Heart right ventricle (tissue), 16 donors: ENCODE measurements around the gene MYH11. TPM values are rescaled to one million over a fixed set of nuclear protein-coding genes. Genes with fewer than 3 reads are reported as not detected.
"Not testable (repeated sequence)": the region's sequence is repeated elsewhere in the genome, so short reads cannot be mapped to it uniquely, and the experiment has no call there.

ENCODE experiments used
- ATAC-seq, 8 donors: fragments of 200-7000 bp; cut with Tn5 transposase; one replicate each; pipeline ENCODE4 v1.9.1; 2020; ENCODE audit warnings: mild to moderate bottlenecking in 8 of 8, moderate library complexity in 8 of 8, moderate number of reproducible peaks in 1 of 8
- DNase-seq, 2 donors: peaks; one replicate each; pipeline ENCODE4 v3.0.0-alpha.2; 2020
- H3K27ac ChIP-seq, 10 donors: fragments of 200-600 bp; sonication (generic) in 2 of 10; one replicate each; pipeline versions ENCODE4 v1.5.0 to v1.8.0; 2020 to 2022; ENCODE audit warnings: mild to moderate bottlenecking in 3 of 10
- H3K27me3 ChIP-seq, 7 donors: fragments of 200-600 bp; one replicate each; pipeline ENCODE4 v1.8.0; 2021 to 2022; ENCODE audit warnings: mild to moderate bottlenecking in 2 of 7
- H3K36me3 ChIP-seq, 9 donors: fragments of 200-600 bp; sonication (generic) in 1 of 9; one replicate each; pipeline versions ENCODE4 v1.5.0 to v1.8.0; 2020 to 2022; ENCODE audit warnings: mild to moderate bottlenecking in 2 of 9
- H3K4me1 ChIP-seq, 9 donors: fragments of 200-600 bp; sonication (generic) in 1 of 9; one replicate each; pipeline versions ENCODE4 v1.5.0 to v1.8.0; 2020 to 2022; ENCODE audit warnings: mild to moderate bottlenecking in 4 of 9
- H3K4me3 ChIP-seq, 10 donors: fragments of 200-600 bp; sonication (generic) in 2 of 10; one replicate each; pipeline versions ENCODE4 v1.5.0 to v1.8.0; 2020 to 2022; ENCODE audit warnings: mild to moderate bottlenecking in 7 of 10, moderate library complexity in 2 of 10
- H3K9me3 ChIP-seq, 11 donors: fragments of 200-600 bp in 10 of 11; sonication (generic) in 2 of 11; one replicate each; pipeline versions ENCODE4 v1.5.0 to v1.8.0; 2013 to 2022; ENCODE audit warnings: mild to moderate bottlenecking in 2 of 11, control low read depth in 1 of 11, moderate library complexity in 1 of 11
- CTCF ChIP-seq, 9 donors: fragments of 200-600 bp; sonication (generic) in 2 of 9; IDR thresholded peaks; one replicate each; pipeline versions ENCODE4 v1.5.0 to v1.8.0; 2021 to 2022; ENCODE audit warnings: antibody characterized with exemption in 9 of 9, mild to moderate bottlenecking in 5 of 9, moderate library complexity in 1 of 9
- WGBS, 2 donors: extraction: QIAGEN DNeasy Blood & Tissue Kit; methylation state at CpG; one replicate each; pipeline ENCODE4 v1.1.7; 2013; ENCODE audit warnings: inconsistent platforms in 1 of 2; 5-methylcytosine and 5-hydroxymethylcytosine counted together
- intact Hi-C, 10 donors: fragments of 100-400 bp; cut with DNase I; formaldehyde crosslinking; loops; one replicate each; pipeline versions ENCODE4 v1.11.1 to v1.14.2; 2022
- polyA plus RNA-seq, 2 donors: library from polyadenylated mRNA; stranded (reverse); fragments of 200-250 nt; gene quantifications; one replicate each; pipeline ENCODE4 v1.2.3, GENCODE V29; 2013
- total RNA-seq, 10 donors: library from RNA; stranded (reverse); fragmentation: NEBNext Ultra II Directional in 3 of 10; extraction: Animal tissue kit (Norgen Biotek cat#: 25700) in 3 of 10; gene quantifications; one replicate each; pipeline versions ENCODE4 v1.2.1 to v1.2.4, GENCODE V29; 2021 to 2023
- donor health status: Arrhythmogenic right ventricular cardiomyopathy.
- donor health status: ischemic (EF 13 %, LVEDD 7.1; RV severe dilation, severe dysfunction).
- donor health status: healthy with polysubstance abuse.
- donor health status: DM: no; HTN: yes; CAD: no.
- donor health status: DM: no; HTN: no; CAD: no.
- donor health status: ischemic (EF 25% LVEDD 6.9; RV normal size, moderate dysfunction).
- donor health status: ischemic (EF 25% LVEDD 5.7; RV mildly dilated, moderate dysfunction).
- donor health status: healthy.
- donor health status: DM: yes; HTN: yes; CAD: no.
- donor health status: Ischemic cardiomyopathy.
- donor health status: ischemic (EF 35%, LVEDD 5.7; RV mildly dilated, moderate dysfunction).
- donor health status: nonischemic (EF 11% LVEDD 7.7; RV severe dilation, severe dysfunction).
- donor health status: DM: yes; HTN: yes; CAD: no.
- donor health status: PGD.
- donor health status: ischemic (EF 29% LVEDD 5.4; RV normal size, mild dysfunction).
- donor health status: nonischemic (EF 23%, LVEDD 6.1; RV moderate dilation, normal function).

The MYH11 gene
- total and polyA plus RNA-seq, 12 donors, result 9.8 to 46.7 (median 23.5) TPM

DNA sequence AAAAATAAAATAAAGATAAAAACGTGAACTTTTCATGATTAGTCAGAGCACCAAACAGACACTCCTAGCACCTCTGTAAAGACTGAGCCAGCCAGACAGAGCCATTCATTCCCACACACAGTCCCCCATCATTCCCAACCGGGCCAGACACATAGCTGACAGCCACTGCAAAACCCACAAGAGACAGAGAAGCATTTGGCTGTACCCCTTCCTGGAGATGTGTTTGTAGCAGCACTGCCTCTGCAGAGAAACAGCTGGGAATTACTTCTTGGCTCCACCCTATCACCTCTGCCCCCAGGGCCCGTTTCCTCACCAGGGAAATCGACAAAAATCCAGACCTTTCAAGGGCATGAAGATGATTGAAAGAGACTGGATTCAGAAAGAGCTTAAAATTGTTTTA, 46.4 kb downstream of the MYH11 start:
- no peak for ATAC-seq

DNA sequence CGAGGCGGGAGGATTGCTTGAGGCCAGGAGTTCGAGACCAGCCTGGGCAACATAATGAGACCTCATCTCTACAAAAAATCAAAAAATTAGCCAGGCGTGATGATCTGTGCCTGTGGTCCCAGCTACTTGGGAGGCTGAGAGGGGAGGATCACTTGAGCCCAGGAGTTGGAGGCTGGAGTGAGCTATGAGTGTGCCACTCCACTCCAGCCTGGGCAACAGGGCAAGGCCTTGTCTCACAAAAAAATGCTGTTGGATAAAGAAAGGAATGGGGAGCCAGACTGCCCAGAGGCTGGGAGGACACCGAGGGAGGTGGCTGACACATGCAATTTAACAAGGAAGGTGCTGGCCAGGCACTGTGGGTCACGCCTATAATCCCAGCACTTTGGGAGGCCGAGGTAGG, 47.5 kb downstream of the MYH11 start:
- H3K36me3 ChIP-seq, result not testable (repeated sequence)

More for the DNA sequence above, 46.4 kb downstream of the MYH11 start:
- peaks cover 5 to 40% (median 16%) of the 10 kb centered on the region in 9 donors for H3K4me1 ChIP-seq
- H3K4me3 ChIP-seq, result no peak overlapping the region
- intact Hi-C loops, result loop anchor here in 1 of 10 donors (5.0 kb wide), 1 partner anchor 43 kb away; no protein-coding TSS in a partner anchor
- no peak overlapping the region for H3K27ac ChIP-seq
- WGBS, 2 donors, result 33 to 34% methylated on average over 4 of the region's 4 CpGs
- TF ChIP-seq CTCF (IDR thresholded peaks at IDR 0.05), result no peak
- peaks cover 0 to 18% (median under 1%) of the 10 kb centered on the region in 11 donors for H3K9me3 ChIP-seq
- peaks cover 0 to 26% (median 18%) of the 10 kb centered on the region in 7 donors for H3K27me3 ChIP-seq
- no peaks in the 10 kb centered on the region for H3K36me3 ChIP-seq
- DNase-seq, result no peak

DNA sequence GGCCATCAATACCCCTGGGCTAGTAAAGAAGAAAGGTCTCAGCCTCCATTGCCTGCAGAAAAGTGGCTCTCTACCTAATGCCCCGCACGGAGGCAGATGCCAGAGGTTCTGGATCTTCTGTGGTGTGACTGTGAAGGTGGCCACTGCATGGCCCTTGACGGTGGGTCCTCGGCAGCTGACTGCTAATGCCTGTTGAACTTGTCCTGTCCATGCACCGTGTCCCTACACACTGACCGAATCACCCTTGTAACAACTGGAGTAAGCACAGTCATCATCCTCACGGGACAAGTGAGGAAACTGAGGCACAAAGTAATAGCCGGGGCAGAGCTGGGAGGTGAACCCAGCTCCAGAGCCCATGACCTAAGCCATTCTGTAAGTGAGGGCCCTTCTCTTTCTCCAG, 48.8 kb downstream of the MYH11 start:
- DNase-seq (no peak), ATAC-seq (no peak)
- Histone ChIP-seq H3K9me3 (peaks cover 0 to 9% (median 0%) of the 10 kb centered on the region in 11 donors), H3K4me3 (no peak overlapping the region), H3K27me3 (peaks cover 0 to 23% (median 18%) of the 10 kb centered on the region in 7 donors), H3K27ac (peak overlapping the region in 1 of 10 donors; percentile 37), H3K4me1 (peaks cover 5 to 40% (median 16%) of the 10 kb centered on the region in 9 donors), H3K36me3 (no peaks in the 10 kb centered on the region)
- WGBS, 2 donors, result 79 to 80% methylated on average over 8 of the region's 8 CpGs
- intact Hi-C loops, result no loop called here
- no peak for TF ChIP-seq CTCF (IDR thresholded peaks at IDR 0.05)

More for the DNA sequence above, 47.5 kb downstream of the MYH11 start:
- H3K4me1 ChIP-seq, result peaks cover 5 to 40% (median 16%) of the 10 kb centered on the region in 9 donors
- H3K9me3 ChIP-seq, ATAC-seq, intact Hi-C loops, DNase-seq, H3K27ac ChIP-seq, H3K4me3 ChIP-seq: not testable (repeated sequence)
- 90% methylated on average over 7 of the region's 7 CpGs for WGBS, 2 donors
- H3K27me3 ChIP-seq, result peaks cover 0 to 23% (median 18%) of the 10 kb centered on the region in 7 donors

DNA sequence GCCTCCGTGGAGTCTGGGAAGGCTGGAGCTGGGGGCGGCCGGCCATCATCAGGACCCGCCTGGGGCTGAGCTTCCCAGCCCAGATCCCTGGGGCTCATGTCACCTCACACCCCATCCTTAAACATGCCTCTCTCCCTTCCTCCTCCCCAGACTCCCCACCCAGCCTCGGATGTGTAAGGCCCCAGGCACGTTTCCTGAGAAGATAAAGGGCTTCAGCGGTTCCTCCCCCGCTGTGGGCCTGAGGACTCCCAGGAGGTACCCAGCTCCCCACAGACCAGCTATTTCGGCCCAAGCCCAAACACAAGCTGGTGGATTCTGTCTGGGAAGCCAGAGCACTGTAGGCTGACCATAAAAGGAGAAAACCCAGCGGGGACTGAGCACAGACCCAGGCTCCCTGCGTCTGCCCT, 49.2 kb downstream of the MYH11 start:
- 16 to 19% methylated on average over 11 of the region's 11 CpGs for WGBS, 2 donors

More for the DNA sequence above, 49.2 kb downstream of the MYH11 start:
- no peak for TF ChIP-seq CTCF (IDR thresholded peaks at IDR 0.05)
- Histone ChIP-seq H3K4me1 (peaks cover 5 to 40% (median 16%) of the 10 kb centered on the region in 9 donors), H3K27ac (no peak overlapping the region), H3K9me3 (peaks cover 0 to 9% (median 0%) of the 10 kb centered on the region in 11 donors), H3K36me3 (no peaks in the 10 kb centered on the region), H3K27me3 (peaks cover 0 to 23% (median 18%) of the 10 kb centered on the region in 7 donors), H3K4me3 (no peak overlapping the region)
- ATAC-seq (peak in 5 of 8 donors; percentile 19 to 57 (median 48)), DNase-seq (peak in 1 of 2 donors; percentile 24)
- intact Hi-C loops, result no loop called here
